AG09319 (cell line): ENCODE data around the gene MAPK1.

Experiments
- DNase-seq: peaks from one replicate; pipeline ENCODE4 v3.0.0-alpha.2; 2010; ENCODE audit warnings: low read depth; ENCODE audit errors: extremely low read depth
- TF ChIP-seq, protein P1 (sequence below): IDR thresholded peaks from 2 replicates; pipeline ENCODE4 v1.5.1; 2011; ENCODE audit warnings: low read depth, mild to moderate bottlenecking, inconsistent platforms, low read length, moderate library complexity

Gene MAPK1

DNA sequence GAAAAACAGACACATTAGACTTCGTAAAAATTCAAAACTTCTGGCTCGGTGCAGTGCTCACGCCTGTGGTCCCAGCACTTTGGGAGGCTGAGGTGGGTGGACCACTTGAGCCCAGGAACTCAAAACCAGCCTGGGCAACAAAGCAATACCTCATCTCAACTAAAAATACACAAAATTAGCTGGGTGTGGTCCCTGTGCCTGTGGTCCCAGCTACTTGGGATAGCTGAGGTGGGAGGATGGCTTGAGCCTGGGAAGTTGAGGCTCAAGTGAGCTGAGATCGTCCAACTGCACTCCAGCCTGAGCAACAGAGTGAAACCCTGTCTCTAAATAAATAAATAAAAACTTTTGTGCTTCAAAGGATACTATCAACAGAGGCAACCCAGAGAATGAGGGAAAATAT, 155.6 kb downstream of the MAPK1 start:
- TF ChIP-seq, protein P1, sequence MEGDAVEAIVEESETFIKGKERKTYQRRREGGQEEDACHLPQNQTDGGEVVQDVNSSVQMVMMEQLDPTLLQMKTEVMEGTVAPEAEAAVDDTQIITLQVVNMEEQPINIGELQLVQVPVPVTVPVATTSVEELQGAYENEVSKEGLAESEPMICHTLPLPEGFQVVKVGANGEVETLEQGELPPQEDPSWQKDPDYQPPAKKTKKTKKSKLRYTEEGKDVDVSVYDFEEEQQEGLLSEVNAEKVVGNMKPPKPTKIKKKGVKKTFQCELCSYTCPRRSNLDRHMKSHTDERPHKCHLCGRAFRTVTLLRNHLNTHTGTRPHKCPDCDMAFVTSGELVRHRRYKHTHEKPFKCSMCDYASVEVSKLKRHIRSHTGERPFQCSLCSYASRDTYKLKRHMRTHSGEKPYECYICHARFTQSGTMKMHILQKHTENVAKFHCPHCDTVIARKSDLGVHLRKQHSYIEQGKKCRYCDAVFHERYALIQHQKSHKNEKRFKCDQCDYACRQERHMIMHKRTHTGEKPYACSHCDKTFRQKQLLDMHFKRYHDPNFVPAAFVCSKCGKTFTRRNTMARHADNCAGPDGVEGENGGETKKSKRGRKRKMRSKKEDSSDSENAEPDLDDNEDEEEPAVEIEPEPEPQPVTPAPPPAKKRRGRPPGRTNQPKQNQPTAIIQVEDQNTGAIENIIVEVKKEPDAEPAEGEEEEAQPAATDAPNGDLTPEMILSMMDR, result no peak

DNA sequence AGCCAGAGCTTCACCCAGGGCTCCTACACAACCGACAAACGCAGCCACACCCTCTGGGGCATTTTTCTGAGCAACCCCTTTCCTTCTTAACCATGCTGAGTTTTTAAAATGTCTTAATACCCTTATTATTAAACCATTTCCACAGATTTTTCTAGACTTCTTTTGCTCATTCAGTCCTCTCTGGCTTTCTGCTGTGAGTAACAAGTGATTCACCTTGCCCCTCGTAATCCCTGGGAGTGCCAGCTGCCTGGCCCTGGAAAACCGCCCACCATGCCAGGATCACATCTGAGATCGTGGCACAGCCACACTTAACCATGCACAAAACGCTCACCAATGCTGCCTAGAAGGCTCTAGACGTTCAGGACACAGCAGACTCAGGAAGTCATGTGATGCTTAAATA, 157.3 kb downstream of the MAPK1 start:
- DNase-seq, result no peak
- TF ChIP-seq, protein P1, result no peak

More for the DNA sequence above, 155.6 kb downstream of the MAPK1 start:
- DNase-seq, result no peak

DNA sequence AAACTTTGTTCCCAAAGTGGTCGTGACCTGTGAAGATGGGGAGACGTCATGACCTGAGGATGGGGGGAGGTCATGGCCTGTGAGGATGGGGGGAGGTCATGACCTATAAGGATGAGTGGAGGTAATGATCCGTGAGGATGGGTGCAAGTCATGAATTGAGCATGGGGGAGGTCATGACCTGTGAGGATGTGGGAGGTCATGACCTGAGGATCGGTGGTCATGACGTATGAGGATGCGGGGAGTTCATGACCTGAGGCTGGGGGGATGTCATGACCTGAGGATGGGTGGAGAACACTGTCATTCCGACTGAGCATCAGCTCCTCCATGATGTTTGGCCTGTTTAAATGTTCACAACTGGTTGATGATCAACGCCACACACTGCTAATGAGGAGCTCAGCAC, 157.8 kb downstream of the MAPK1 start:
- TF ChIP-seq, protein P1, result no peak
- no peak for DNase-seq

DNA sequence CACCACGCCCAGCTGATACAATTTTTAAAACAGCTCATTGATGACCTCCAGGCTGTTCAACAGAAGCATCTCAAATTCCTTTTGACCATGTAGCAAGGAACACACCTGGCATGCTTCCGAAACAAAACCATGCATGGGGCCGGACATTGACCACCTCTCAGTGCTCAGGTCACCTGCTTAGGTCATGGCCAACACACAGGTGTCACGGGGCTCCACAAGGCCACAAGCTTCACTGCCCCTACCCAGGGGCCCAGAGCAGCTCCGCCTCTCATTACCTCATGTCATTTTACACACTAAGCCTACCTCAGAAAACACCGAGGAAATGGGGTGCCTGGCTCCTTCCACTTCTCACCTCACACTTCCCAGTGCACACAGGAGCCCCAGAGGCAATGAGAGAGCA, 158.5 kb downstream of the MAPK1 start:
- DNase-seq, result no peak
- TF ChIP-seq, protein P1, result no peak

DNA sequence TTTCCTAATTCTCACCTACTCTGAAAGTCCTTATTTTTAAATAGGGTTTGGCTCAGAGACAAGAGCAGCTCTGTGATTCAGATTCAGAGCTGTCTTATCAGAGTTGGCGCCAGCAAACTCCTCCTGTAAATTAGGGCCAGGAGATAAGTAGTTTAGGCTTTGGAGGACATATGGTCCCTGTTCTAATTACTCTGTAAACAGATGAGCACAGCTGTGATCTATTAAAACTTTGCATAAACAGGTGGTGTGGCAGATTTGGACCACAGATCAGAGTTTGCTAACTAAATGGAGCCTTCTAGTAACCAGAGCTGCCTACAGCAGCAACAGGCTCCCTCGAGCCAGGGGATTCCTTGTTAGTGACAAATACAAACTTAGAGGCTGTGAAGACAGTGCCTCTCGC, 159.8 kb downstream of the MAPK1 start:
- TF ChIP-seq, protein P1, result no peak
- no peak for DNase-seq
